GM11168 (cell line): ENCODE data around the gene MAGI2.

Experiments
- in situ Hi-C: fragments of 300-500 bp; cut with MboI; formaldehyde crosslinking; loops from one replicate; pipeline ENCODE4 v1.12.0; 2022; ENCODE audit warnings: low sequenced_read_pairs; ENCODE audit not compliant: unreplicated experiment

Gene MAGI2

GRCh38 chr7:78427209-78427608 is 1026.3 kb downstream of the MAGI2 start:
- in situ Hi-C loops = no loop called here

- in situ Hi-C loops = no loop called here
These were observed 1033.5 kb downstream of the MAGI2 start for GRCh38 chr7:78420001-78420400.

- in situ Hi-C loops = no loop called here
These were observed 1036.2 kb downstream of the MAGI2 start for GRCh38 chr7:78417180-78417853.

- in situ Hi-C loops = no loop called here
These were observed 1039.9 kb downstream of the MAGI2 start for GRCh38 chr7:78413568-78413967.

- in situ Hi-C loops = no loop called here
These were observed 1041.1 kb downstream of the MAGI2 start for GRCh38 chr7:78412216-78412858.

- in situ Hi-C loops = no loop called here
These were observed 1046.4 kb downstream of the MAGI2 start for GRCh38 chr7:78407031-78407430.

- in situ Hi-C loops = no loop called here
These were observed 1046.9 kb downstream of the MAGI2 start for GRCh38 chr7:78406531-78406930.

GRCh38 chr7:78402096-78402495 is 1051.4 kb downstream of the MAGI2 start:
- in situ Hi-C loops = no loop called here

- in situ Hi-C loops = no loop called here
These were observed 1053.4 kb downstream of the MAGI2 start for GRCh38 chr7:78400038-78400437.

GRCh38 chr7:78399033-78399769 is 1054.3 kb downstream of the MAGI2 start:
- in situ Hi-C loops = no loop called here

GRCh38 chr7:78398576-78398975 is 1054.9 kb downstream of the MAGI2 start:
- in situ Hi-C loops = no loop called here

GRCh38 chr7:78398081-78398480 is 1055.4 kb downstream of the MAGI2 start:
- in situ Hi-C loops = no loop called here

- in situ Hi-C loops = no loop called here
These were observed 1057.3 kb downstream of the MAGI2 start for GRCh38 chr7:78396210-78396609.

GRCh38 chr7:78395298-78396036 is 1058.0 kb downstream of the MAGI2 start:
- in situ Hi-C loops = no loop called here

- in situ Hi-C loops = no loop called here
These were observed 1064.4 kb downstream of the MAGI2 start for GRCh38 chr7:78389022-78389421.

- in situ Hi-C loops = no loop called here
These were observed 1066.9 kb downstream of the MAGI2 start for GRCh38 chr7:78386520-78386919.

GRCh38 chr7:78383096-78383880 is 1070.2 kb downstream of the MAGI2 start:
- in situ Hi-C loops = no loop called here

- in situ Hi-C loops = no loop called here
These were observed 1074.3 kb downstream of the MAGI2 start for GRCh38 chr7:78379148-78379547.

- in situ Hi-C loops = no loop called here
These were observed 1075.9 kb downstream of the MAGI2 start for GRCh38 chr7:78377532-78377931.

- in situ Hi-C loops = no loop called here
These were observed 1082.5 kb downstream of the MAGI2 start for GRCh38 chr7:78370936-78371335.
